K562 (cell line): ENCODE results near the gene UBN2. TPM values are rescaled to one million over a fixed set of nuclear protein-coding genes. Genes with fewer than 3 reads are reported as not detected.

Source experiments
- ATAC-seq: fragments of 200-7000 bp; cut with Tn5 transposase; 3 replicates; pipeline ENCODE4 v1.9.1; 2020; ENCODE audit warnings: moderate library complexity
- BruUV-seq: library from RNA; stranded (reverse); fragments of 400-500 nt; replicated peaks from 2 replicates; lab custom pipeline; 2021; lab: Mats Ljungman, UMichigan
- CTCF ChIA-PET: fragments of 300-600 bp; formaldehyde crosslinking; extraction: SDS; loops from one replicate; lab custom pipeline; 2021; ENCODE audit warnings: low intra/inter-chr PET ratio; lab: Yijun Ruan, JAX
- POLR2A ChIA-PET: fragments of 300-600, 350-650 bp; sonication (Branson Sonifier 250); formaldehyde crosslinking; extraction: SDS; loops from one replicate; lab custom pipeline; 2021; ENCODE audit warnings: antibody characterized with exemption, inconsistent platforms; lab: Yijun Ruan, JAX
- DNase-seq, 4 experiments: peaks; one replicate each; pipeline versions ENCODE4 v3.0.0 to v3.0.0-alpha.2; 2011 to 2018; ENCODE audit warnings: low spot score in 3 of 4, mixed read lengths in 3 of 4; ENCODE audit errors: extremely low read depth in 1 of 4
- FAIRE-seq: peaks from 2 replicates; lab custom pipeline; 2011; peaks lifted over from hg19 to GRCh38; lab: Jason Lieb, UNC
- H2AFZ ChIP-seq: 2 replicates; pipeline ENCODE4 v1.6.0; 2011; ENCODE audit warnings: low read depth, low read length, control low read depth, inconsistent platforms
- H3K27ac ChIP-seq: fragments of 200-600 bp; 3 replicates; pipeline ENCODE4 v1.8.0; 2011; ENCODE audit warnings: low read depth, mild to moderate bottlenecking, control low read depth, inconsistent platforms, low read length, moderate library complexity, mixed read lengths; ENCODE audit errors: extremely low read depth
- H3K27me3 ChIP-seq, 2 experiments: fragments of 300-600 bp in 1 of 2; 2 replicates in 1 of 2; 3 replicates in 1 of 2; pipeline versions ENCODE4 v1.6.0 to v1.8.0; 2011; ENCODE audit warnings: inconsistent platforms in 2 of 2, low read length in 2 of 2, mild to moderate bottlenecking in 1 of 2, mixed read lengths in 1 of 2, moderate library complexity in 1 of 2; ENCODE audit not compliant: control insufficient read depth in 2 of 2, insufficient read depth in 2 of 2
- H3K36me3 ChIP-seq: fragments of 300-600 bp; 3 replicates; pipeline ENCODE4 v1.8.0; 2011; ENCODE audit warnings: mild to moderate bottlenecking, low read length, inconsistent platforms; ENCODE audit not compliant: control insufficient read depth, insufficient read depth
- H3K4me1 ChIP-seq, 2 experiments: fragments of 200-600 bp in 1 of 2; replicated peaks in 1 of 2; 2 replicates in 1 of 2; 3 replicates in 1 of 2; pipeline versions ENCODE4 v1.5.1 to v1.8.0; 2011; ENCODE audit warnings: inconsistent platforms in 2 of 2, low read length in 2 of 2, mild to moderate bottlenecking in 1 of 2, mixed read lengths in 1 of 2, moderate library complexity in 1 of 2; ENCODE audit not compliant: control insufficient read depth in 2 of 2, insufficient read depth in 2 of 2
- H3K4me2 ChIP-seq: 2 replicates; pipeline ENCODE4 v1.6.1; 2011; ENCODE audit warnings: low read length, control low read depth, inconsistent platforms, mixed read lengths; ENCODE audit not compliant: insufficient read depth
- H3K4me3 ChIP-seq: fragments of 200-600 bp; sonication (generic), shearing (Covaris generic); 2 replicates; pipeline ENCODE4 v1.5.1; 2016; ENCODE audit warnings: control low read depth, inconsistent platforms
- H3K79me2 ChIP-seq: fragments of 200-600 bp; 3 replicates; pipeline ENCODE4 v1.8.0; 2011; ENCODE audit warnings: low read length, inconsistent platforms; ENCODE audit not compliant: control insufficient read depth, insufficient read depth
- H3K9ac ChIP-seq, 2 experiments: 2 replicates each; pipeline versions ENCODE4 v1.6.0 to v1.6.1; 2011; ENCODE audit warnings: low read depth in 2 of 2, low read length in 2 of 2, control low read depth in 1 of 2, inconsistent platforms in 1 of 2, mild to moderate bottlenecking in 1 of 2, mixed read lengths in 1 of 2; ENCODE audit not compliant: insufficient read depth in 1 of 2
- H3K9me1 ChIP-seq: one replicate; pipeline ENCODE4 v1.6.0; 2011; ENCODE audit warnings: inconsistent platforms, mild to moderate bottlenecking, low read length, moderate library complexity; ENCODE audit not compliant: control insufficient read depth, insufficient read depth
- H3K9me3 ChIP-seq: replicated peaks from 2 replicates; pipeline ENCODE4 v1.5.1; 2011; ENCODE audit warnings: low read depth, low read length, inconsistent platforms; ENCODE audit not compliant: control insufficient read depth, insufficient read depth
- H4K20me1 ChIP-seq: replicated peaks from 2 replicates; pipeline ENCODE4 v1.6.1; 2011; ENCODE audit warnings: low read length, inconsistent platforms, mixed read lengths; ENCODE audit not compliant: control insufficient read depth, insufficient read depth
- AFF1 ChIP-seq, 2 experiments: fragments of 450-650 bp; IDR thresholded peaks; 2 replicates each; pipeline ENCODE4 v1.6.1; 2018; ENCODE audit warnings: mild to moderate bottlenecking in 2 of 2, low read depth in 1 of 2; ENCODE audit not compliant: partially characterized antibody in 2 of 2
- CBFA2T3 ChIP-seq: fragments of 450-650 bp; IDR thresholded peaks from 2 replicates; pipeline ENCODE4 v1.6.1; 2017
- MEIS2 ChIP-seq: fragments of 450-650 bp; IDR thresholded peaks from 2 replicates; pipeline ENCODE4 v1.6.1; 2014; ENCODE audit warnings: mild to moderate bottlenecking; ENCODE audit not compliant: partially characterized antibody
- PHB2 ChIP-seq: fragments of 450-650 bp; IDR thresholded peaks from 2 replicates; pipeline ENCODE4 v1.6.1; 2017; ENCODE audit warnings: low read depth
- POLR2G ChIP-seq: fragments of 200-400 bp; formaldehyde crosslinking; IDR thresholded peaks from 2 replicates; pipeline ENCODE4 v1.6.1; 2017; ENCODE audit warnings: low read depth, mild to moderate bottlenecking, antibody characterized with exemption, low read length, moderate library complexity
- POLR2H ChIP-seq: IDR thresholded peaks from 2 replicates; pipeline ENCODE4 v1.6.1; 2016; ENCODE audit warnings: missing genetic modification characterization, low read depth, mild to moderate bottlenecking, control low read depth, missing compliant biosample characterization, moderate library complexity
- POU5F1 ChIP-seq: fragments of 150-350 bp; IDR thresholded peaks from 2 replicates; pipeline ENCODE4 v1.6.1; 2014; ENCODE audit warnings: borderline replicate concordance, low read length, low read depth, mild to moderate bottlenecking; ENCODE audit not compliant: partially characterized antibody
- SAFB2 ChIP-seq: fragments of 200-400 bp; formaldehyde crosslinking; IDR thresholded peaks from 2 replicates; pipeline ENCODE4 v1.6.1; 2018; ENCODE audit warnings: borderline replicate concordance, low read length, low read depth, moderate library complexity; ENCODE audit not compliant: severe bottlenecking
- SIN3B ChIP-seq: fragments of 450-650 bp; IDR thresholded peaks from 2 replicates; pipeline ENCODE4 v1.6.1; 2017; ENCODE audit warnings: low read depth, mild to moderate bottlenecking, moderate library complexity
- SMARCB1 ChIP-seq: IDR thresholded peaks from 2 replicates; pipeline ENCODE4 v1.6.1; 2011; ENCODE audit warnings: improper control_type of control experiment, low read depth; ENCODE audit not compliant: insufficient read length
- ZC3H11A ChIP-seq: IDR thresholded peaks from 2 replicates; pipeline ENCODE4 v1.6.1; 2012; ENCODE audit warnings: low read depth, low read length, improper control_type of control experiment
- ZNF12 ChIP-seq: sonication (generic); formaldehyde crosslinking; IDR thresholded peaks from 2 replicates; pipeline ENCODE4 v1.4.0; 2020; ENCODE audit warnings: mild to moderate bottlenecking, missing genetic modification reagents
- ZNF124 ChIP-seq: sonication (generic); formaldehyde crosslinking; IDR thresholded peaks from 2 replicates; pipeline ENCODE4 v1.8.1; 2022; ENCODE audit warnings: missing genetic modification reagents
- ZNF316 ChIP-seq: fragments of 450-650 bp; IDR thresholded peaks from 2 replicates; pipeline ENCODE4 v1.6.1; 2016
- ZNF324 ChIP-seq: fragments of 250-450 bp; sonication (Bioruptor Pico); IDR thresholded peaks from 2 replicates; pipeline ENCODE4 v1.4.0; 2020; ENCODE audit warnings: mild to moderate bottlenecking
- ZNF347 ChIP-seq: fragments of 450-650 bp; formaldehyde crosslinking; IDR thresholded peaks from 2 replicates; pipeline ENCODE4 v1.4.0; 2020; ENCODE audit warnings: low read depth, mild to moderate bottlenecking, moderate library complexity
- WGBS: fragments of 100-300 bp; shearing (Covaris generic); methylation state at CpG from one replicate; pipeline ENCODE4 v1.1.6; 2016; ENCODE audit warnings: low coverage, mixed read lengths; ENCODE audit not compliant: insufficient coverage; ENCODE audit errors: missing lambda C conversion rate; 5-methylcytosine and 5-hydroxymethylcytosine counted together
- in situ Hi-C: fragments of 300-500 bp; cut with MboI; formaldehyde crosslinking; loops from 4 replicates; pipeline ENCODE4 v1.15.0; 2018; ENCODE audit warnings: inconsistent platforms, mixed read lengths
- intact Hi-C: fragments of 100-400 bp; cut with micrococcal nuclease; formaldehyde crosslinking; loops from 2 replicates; pipeline ENCODE4 v1.14.2; 2022
- polyA plus RNA-seq, 8 experiments: library from polyadenylated mRNA; depleted of rRNA in 4 of 8; stranded (reverse) in 5 of 8; unstranded in 3 of 8; fragments of >200 nt; fragmentation: Nextera tagmentation in 2 of 8; fragmentation: Illumina TruSeq in 1 of 8; extraction: Ambion mirVana in 2 of 8; extraction: Trizol in 1 of 8; gene quantifications; 2 replicates each; pipeline versions ENCODE4 v1.2.1 to v1.2.3, GENCODE V29; 2011 to 2014; ENCODE audit warnings: inconsistent platforms in 1 of 8, missing spikeins in 1 of 8
- total RNA-seq, 7 experiments: library from RNA; depleted of rRNA in 6 of 7; stranded (reverse); fragments of >200 nt in 6 of 7; fragmentation: Illumina TruSeq in 2 of 7; extraction: Trizol in 2 of 7; gene quantifications; 2 replicates each; pipeline versions ENCODE4 v1.2.1 to v1.2.3, GENCODE V29; 2011 to 2021; ENCODE audit warnings: low replicate concordance in 1 of 7
- TF ChIP-seq, protein P1 (sequence below), 2 experiments: fragments of 250-450 bp in 1 of 2; fragments of 450-650 bp in 1 of 2; sonication (Bioruptor Pico) in 1 of 2; IDR thresholded peaks; 2 replicates each; pipeline versions ENCODE4 v1.6.1 to v1.8.0; 2016 to 2021; ENCODE audit warnings: mild to moderate bottlenecking in 2 of 2, moderate library complexity in 2 of 2, missing compliant biosample characterization in 1 of 2, missing genetic modification characterization in 1 of 2
- TF ChIP-seq, protein P2 (sequence below): fragments of 450-650 bp; formaldehyde crosslinking; IDR thresholded peaks from 2 replicates; pipeline ENCODE4 v1.4.0; 2022; ENCODE audit warnings: missing genetic modification characterization

Gene UBN2
- total and polyA plus RNA-seq, 9 of the 15 experiments (the other 6 are each of a cell fraction or from before 2014, with no cell fraction given): 1.2 to 19.5 (median 9.9) TPM

DNA sequence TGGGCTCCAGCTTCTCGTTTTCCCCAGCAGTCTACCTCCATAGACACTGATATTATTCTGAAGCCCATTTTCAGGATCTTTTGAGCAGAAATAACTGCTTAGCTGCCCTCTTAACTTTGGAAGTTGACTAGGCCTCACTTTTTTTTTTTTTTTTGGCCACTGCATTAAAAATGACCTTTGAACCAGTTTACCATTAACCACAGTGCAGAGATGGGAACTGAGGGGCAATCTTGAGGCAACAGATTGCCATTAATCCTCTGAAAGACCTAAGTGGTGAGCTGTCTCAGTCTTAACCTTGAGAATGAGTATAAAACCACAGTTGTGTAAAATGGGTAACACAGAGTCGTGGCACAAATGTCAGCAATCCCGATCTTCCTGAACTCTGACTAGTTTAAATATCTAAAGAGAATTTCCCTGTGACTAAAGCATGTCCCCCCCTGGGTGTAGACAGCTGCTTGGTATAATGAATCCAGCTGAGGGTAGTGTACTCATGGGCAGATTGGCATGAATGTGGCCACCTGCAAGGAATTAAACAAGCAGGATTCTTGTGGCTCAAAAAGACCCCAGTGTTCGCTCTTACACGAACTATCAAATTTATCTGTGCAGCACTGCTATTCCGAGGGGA, 64.0 kb downstream of the UBN2 start:
- FAIRE-seq (no peak), ATAC-seq (no peak; the same call in 2 of the 3 replicates), DNase-seq (no peak)
- Histone ChIP-seq H3K79me2 (no peaks in the 10 kb centered on the region), H3K4me1 (no peaks in the 10 kb centered on the region), H2AFZ (no peak overlapping the region), H3K9ac (no peak overlapping the region), H3K27me3 (no peaks in the 10 kb centered on the region), H3K27ac (no peak overlapping the region), H3K4me2 (no peak overlapping the region), H3K9me3 (no peaks in the 10 kb centered on the region), H3K9me1 (no peaks in the 10 kb centered on the region), H3K4me3 (no peak overlapping the region), H4K20me1 (no peaks in the 10 kb centered on the region), H3K36me3 (peaks cover 43% of the 10 kb centered on the region; the same call in 2 of the 3 replicates)
- no TSS peak for BruUV-seq
- in situ Hi-C loops (no loop called here), intact Hi-C loops (no loop called here)
- POLR2A ChIA-PET: interaction anchor here (0.8 to 3.5 kb wide), 3 partner anchors 11 to 75 kb away, joined by 3 to 20 read pairs (median 3); no protein-coding TSS in a partner anchor
- WGBS: 82% methylated on average over 6 of the region's 6 CpGs
- CTCF ChIA-PET: no interaction called here
- TF ChIP-seq ZNF316 (no peak), SIN3B (no peak), SMARCB1 (no peak), SAFB2 (no peak), ZNF347 (no peak), CBFA2T3 (no peak), AFF1 (IDR thresholded peaks at IDR 0.05; ENCODE audit: low read depth in 1 of 2, partially characterized antibody in 2 of 2) (no peak), POLR2H (no peak), POLR2G (no peak), ZNF324 (no peak), PHB2 (no peak), MEIS2 (no peak), ZNF124 (CRISPR knock-in tag) (no peak), ZC3H11A (no peak), POU5F1 (no peak), ZNF12 (CRISPR knock-in tag) (no peak)
- TF ChIP-seq, protein P1, sequence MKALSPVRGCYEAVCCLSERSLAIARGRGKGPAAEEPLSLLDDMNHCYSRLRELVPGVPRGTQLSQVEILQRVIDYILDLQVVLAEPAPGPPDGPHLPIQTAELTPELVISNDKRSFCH (CRISPR knock-in tag; IDR thresholded peaks at IDR 0.05): no peak
- TF ChIP-seq, protein P1 (tag; IDR thresholded peaks at IDR 0.05): no peak
- TF ChIP-seq, protein P2, sequence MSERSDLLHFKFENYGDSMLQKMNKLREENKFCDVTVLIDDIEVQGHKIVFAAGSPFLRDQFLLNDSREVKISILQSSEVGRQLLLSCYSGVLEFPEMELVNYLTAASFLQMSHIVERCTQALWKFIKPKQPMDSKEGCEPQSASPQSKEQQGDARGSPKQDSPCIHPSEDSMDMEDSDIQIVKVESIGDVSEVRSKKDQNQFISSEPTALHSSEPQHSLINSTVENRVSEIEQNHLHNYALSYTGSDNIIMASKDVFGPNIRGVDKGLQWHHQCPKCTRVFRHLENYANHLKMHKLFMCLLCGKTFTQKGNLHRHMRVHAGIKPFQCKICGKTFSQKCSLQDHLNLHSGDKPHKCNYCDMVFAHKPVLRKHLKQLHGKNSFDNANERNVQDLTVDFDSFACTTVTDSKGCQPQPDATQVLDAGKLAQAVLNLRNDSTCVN (CRISPR knock-in tag): no peak
